Mesenteric fat pad (tissue), 1 donor: ENCODE data around the gene RRM2. TPM values are rescaled to one million over a fixed set of nuclear protein-coding genes. Genes with fewer than 3 reads are reported as not detected.

Experiments
- DNase-seq: peaks from one replicate; pipeline ENCODE4 v3.0.0-alpha.2; 2020; ENCODE audit warnings: low spot score
- total RNA-seq: library from RNA; stranded (reverse); fragmentation: NEBNext Ultra II Directional; extraction: Animal tissue kit (Norgen Biotek cat#: 25700); gene quantifications from one replicate; pipeline ENCODE4 v1.2.1, GENCODE V29; 2021
- donor health status: DM: yes; HTN: yes; CAD: no.

The RRM2 gene
- total RNA-seq, 1 donor from 2014 or later: 0.22 TPM

DNA sequence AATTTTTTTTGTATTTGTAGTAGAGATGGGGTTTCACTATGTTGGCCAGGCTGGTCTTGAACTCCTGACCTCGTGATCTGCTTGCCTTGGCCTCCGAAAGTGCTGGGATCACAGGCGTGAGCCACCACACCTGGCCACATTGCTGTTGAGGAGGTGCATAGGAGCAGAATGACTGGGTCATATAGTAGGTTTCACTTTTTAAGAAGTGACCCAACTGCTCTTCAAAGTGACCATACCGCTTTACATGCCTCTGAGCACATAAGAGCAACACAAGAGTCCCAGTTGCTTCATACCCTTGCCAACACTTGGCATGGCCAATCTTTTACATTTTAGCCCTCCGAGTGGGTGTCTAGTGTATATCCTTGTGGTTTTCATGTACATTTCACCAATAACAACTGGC, 28.9 kb downstream of the RRM2 start:
- DNase-seq: no peak

DNA sequence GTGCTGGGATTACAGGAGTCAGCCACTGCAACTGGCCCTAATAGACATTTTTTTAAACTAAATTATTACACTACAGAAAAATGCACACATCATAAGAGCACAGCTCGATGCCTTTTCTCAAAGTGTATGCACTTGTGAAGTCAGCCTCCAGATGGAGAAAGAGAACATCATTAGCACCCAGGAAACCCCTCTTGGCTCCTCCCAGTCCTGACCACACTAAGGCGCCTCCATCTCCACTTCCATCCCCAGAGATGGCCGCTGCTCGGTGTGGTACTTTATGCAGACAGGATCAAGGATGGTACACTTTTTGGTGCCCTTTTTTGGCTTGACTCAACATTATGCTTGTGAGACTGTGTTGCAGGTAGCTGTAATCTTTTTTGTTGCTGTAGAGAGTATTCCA, 34.8 kb downstream of the RRM2 start:
- DNase-seq: no peak

DNA sequence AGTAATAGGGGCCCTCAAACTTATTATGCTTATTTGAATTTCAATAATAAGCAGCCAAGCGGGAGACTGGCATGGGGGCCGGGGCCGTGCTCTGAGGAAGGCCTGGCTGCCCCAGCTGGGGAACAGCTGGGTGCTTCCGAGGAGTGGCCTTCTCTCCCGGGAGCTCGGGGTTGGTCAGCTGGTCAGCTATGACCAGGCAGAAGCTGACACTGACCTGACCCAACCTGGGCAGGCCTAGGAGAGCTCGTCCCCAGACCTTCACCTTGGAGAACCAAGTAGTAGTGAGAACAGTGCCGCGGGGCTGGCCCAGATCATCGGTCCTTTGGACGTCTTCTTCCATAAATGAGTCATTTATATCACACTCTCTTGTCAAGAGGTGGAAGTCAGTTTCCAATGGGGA, 36.1 kb downstream of the RRM2 start:
- no peak for DNase-seq

DNA sequence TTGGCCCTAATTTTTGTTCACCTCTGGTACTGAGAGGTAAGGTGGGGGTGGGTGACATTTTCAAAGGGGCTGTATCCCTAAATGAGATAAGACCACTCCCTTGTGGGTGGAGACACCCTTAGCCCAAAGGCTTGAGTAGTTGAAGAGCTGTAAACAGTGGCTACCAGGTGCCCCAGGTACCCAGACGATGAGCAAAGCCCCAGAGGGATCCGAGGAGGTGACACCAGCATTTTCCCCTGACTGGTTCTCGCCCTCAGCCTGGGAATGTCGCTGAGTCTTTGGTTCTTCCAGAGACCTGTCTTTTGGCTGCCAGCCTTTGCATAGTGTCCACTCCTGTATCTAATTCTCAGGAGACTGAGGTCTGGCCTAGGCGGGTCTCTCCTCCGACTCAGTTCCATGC, 36.5 kb downstream of the RRM2 start:
- DNase-seq: no peak

DNA sequence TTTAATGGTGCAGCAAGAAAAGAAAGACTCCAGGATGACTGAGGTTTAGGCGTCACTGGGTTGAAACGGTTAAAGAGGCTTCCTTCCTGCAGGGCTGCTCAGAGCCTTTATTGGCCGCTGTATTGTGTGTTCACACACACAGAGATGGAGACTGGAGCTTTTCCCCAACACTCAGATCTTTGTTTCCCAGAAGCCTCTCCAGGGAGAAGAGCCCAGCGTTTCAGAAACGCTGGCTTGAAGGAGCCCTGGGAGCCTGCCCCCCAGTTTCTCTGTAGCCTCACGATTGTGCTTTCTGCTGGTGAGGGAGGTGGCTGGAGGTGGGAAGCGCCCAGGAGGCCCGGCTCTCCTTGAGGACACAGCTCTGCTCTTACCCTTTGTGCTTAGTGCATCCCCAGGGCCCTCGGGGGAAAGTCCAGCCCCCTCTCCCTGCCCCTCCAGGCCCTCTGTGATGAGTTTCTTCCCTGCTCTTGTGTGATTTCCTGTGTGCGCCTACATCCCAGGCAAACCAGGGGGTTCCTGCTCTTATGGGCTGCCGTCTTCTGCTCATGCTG, 37.1 kb downstream of the RRM2 start:
- no peak for DNase-seq

DNA sequence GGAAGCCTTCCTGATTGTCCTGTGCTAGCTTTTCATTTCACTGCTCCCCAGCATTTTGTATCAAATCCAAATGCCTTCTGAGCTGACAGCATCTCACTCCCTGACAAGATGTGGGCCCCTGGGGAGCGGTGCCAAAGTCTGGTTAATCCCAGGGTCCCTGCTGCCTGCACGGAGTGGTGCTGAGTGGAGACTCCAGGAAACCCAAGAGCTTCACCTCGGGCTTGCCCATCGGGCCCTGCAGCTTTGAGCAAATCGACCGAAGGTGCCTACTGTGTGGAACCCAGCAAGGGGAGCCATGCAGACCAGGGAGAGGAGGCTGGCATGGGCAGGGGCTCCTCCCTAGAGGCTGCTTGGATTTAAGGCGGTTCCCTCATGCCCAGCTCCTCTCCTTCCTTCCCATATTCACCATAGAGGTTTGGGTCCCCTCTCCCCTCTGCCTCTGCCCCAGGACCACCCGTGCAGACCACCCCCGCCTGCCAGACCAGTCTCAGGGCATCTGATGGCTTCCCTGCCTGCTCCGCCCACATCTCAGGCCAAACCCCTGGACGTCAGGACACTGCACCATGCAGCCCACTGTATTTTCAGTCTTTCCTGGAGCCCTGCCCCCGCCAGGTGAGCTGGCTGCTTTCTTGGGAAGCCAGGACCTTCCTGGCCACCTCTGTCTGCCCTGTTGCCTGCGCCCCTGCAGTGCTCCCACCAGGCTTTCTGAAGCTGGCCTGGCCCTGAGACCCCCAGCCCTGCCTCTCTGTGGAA, 37.8 kb downstream of the RRM2 start:
- DNase-seq: no peak

DNA sequence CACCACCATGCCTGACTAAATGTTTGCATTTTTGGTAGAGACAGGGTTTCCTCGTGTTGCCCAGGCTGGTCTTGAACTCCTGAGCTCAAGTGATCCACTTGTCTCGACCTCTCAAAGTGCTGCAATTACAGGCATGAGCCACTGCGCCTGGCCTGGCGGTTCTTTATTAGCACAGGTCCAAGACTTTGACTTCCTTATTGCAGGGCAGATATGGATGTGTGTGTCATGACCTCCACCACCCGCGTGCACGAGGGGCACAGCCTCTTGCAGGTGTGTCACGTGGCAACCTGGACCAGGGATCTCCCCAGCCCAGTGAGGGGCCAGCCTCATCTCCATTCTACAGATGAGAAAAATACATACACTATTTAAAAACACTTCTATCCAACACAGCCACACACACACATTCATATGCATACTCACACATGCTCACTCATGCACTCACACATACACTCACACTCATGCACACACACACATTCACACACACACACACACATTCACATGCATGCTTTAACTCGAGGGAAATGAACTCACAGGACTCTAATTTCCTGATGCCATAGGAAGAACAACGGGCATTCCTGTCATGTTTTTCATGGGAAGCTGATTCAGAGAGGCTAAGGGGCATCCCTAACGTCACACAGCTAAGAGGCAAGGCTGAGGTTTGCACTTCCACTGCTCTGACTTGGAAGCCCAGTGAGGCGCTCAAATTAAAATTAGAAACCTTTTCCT, 38.8 kb downstream of the RRM2 start:
- DNase-seq: no peak

DNA sequence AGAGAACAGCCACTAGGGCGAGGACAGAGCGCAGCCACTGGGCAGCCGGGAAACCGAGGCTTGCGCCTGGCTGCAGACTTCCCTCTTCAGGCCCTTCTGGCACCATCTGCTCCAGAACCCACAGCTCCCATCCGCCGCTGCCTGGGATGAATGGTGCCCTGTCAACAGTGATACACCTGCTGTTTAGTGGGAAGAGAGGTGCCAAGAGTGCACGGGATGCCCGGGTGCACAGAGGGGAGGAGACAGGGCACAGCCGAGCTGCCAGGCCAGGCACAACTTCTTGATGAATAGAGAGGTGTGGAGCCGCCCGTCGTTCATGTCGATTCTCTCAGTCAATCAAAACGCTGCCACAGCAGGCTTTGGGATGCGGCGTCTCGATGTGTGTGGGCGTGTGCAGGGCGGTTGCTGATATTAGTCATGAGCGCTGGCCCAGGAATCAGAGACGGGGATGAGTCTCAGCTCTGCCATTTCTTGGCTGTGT, 39.5 kb downstream of the RRM2 start:
- DNase-seq: no peak

DNA sequence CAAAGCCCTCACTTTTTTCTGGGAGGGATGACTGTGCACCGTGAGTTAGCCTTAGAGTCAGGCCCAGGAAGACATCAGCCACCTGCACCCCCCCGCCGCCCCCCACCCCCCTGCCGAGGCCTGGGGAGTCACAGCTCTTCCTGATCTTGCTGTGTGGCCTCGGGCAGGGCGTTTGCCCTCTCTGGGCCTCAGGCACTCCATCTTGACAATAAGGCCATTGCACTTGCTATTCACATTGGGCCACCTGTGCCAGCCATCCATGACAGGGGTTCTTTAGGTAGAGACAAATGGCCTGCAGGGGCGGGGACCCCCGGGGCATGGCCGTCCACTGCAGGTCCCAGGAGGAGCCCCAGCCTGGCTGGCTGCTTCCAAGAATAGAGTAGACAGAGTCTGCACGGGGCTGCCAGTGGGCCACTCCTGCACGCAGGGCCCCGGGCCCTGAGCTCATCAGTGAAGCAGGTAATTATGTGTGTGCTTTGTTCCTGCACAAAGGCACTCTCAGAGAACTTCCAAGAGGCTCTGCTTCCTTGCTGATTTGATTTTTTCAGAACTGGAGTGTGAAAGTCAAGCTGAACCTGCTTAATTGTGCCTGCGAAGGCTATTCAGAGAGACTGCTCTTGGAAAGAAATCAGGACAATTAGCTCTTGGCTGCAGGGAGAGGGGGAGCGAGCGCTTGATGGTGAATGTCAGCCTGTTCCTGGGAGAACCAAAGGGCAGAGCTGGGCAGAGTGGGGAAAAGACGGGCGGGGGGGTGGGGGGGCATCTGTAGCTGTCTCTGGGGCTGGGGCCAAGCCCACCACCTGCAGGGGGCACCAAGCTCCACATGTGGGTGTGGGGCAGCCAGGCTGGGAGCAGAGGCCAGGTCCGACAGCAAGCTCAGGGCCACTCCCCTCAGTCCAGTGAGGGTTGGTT, 40.3 kb downstream of the RRM2 start:
- no peak for DNase-seq

DNA sequence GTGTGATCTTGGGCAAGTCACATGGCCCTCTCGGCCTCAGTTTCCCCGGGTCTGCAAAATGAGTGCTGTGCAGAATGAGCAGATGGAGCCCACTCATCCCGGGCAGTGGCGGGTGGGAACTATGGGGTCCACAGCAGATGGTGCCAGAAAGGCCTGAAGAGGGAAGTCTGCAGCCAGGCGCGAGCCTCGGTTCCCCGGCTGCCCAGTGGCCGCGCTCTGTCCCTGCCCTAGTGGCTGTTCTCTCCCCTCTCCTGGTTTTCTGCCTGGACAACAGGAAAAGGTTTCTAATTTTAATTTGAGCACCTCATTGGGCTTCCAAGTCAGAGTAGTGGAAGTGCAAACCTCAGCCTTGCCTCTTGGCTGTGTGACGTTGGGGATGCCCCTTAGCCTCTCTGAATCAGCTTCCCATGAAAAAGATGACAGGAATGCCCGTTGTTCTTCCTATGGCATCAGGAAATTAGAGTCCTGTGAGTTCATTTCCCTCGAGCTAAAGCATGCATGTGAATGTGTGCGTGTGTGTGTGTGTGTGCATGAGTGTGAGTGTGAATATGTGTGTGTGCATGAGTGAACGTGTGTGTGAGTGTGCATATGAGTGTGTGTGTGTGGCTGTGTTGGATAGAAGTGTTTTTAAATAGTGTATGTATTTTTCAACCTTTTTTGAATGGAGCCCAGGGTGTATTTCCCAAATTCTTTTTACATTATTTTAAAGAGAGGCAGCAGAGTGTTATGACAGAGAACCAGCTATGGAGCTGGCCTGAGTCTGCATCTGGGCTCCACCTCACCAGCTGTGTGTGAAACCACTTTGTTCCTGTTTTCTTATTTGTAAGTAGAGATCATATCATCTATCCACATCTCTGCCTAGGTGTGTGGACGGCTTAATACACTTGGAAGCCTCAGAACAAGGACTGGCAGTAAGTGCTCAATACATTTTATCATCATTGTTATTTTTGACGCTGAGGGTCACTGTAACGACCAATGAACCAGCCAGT, 41.3 kb downstream of the RRM2 start:
- no peak for DNase-seq

DNA sequence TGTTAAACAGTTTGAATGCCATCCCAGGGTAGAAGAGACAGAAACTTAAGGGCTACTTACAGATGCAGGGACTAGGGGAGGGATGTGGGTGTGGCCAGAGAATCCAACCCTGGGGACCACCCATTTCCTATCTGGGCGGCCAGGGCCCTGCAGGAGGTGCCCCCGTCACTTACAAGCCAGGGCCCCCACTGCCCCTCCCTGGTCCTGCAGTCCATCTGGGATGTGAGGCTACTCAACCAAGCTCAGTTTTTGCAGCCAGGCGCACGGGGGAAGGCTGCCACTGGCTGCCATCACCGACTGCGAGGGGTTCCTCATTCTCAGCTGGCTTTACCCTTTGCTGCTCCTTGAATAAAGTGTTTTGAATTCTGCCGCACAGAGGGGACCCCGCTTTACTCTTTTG, 42.1 kb downstream of the RRM2 start:
- no peak for DNase-seq

DNA sequence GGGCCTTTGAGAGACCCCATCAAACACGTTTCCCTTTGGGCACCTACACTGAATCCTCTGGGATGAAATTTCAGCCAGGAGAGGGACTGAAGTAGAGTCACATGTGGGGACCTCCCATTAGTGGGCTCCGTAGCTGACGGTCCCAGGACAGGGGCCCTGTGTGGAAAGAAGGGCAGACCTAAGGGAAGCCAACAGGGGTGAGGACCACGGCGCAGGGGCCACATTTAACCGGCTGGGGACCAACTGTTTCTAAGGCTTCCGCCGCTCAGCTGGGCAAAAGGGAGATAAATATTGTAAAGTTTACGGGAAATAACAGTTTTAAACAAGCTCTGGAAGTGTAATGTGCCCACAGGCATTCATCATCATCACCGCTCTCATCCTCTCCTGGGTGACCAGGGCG, 42.7 kb downstream of the RRM2 start:
- DNase-seq: no peak

DNA sequence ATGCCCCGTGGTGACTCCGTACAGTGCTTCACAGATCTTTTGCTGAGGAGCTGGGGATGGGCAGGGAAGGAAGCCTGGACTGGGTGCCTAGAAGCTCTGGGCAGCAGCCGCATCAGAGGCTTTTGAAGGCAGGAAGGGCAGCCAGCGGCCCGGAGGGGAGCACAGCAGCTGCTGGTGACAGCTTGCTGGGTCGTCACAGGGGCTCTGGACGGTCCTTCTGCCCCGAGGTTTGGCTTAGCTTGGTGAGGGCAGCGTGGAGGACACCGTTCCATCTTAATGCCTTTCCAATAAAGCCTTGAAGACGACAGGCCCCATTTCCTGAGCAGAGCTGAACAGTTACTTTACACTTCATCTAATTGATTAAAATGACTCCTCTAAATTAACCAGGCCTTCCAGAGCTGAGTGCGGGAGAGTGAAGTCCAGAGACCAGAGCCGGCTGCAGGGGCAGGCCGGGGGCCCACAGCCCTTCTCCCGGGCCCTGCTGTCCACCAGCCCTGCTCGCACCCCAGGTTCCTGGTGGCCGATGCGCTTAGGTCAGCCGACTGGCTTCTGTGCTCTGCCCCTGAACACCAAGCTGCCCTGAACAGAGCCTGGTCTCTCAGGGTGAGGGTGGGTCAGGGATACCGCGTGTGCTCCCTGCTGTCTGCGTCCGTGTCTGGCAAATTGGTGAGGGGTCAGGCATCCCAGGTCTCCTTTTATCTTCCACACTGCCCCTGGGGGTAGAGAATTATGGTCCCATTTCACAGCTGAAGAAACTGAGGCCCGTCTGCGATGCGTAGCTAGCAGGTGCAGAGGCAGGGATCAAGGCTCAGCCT, 43.5 kb downstream of the RRM2 start:
- no peak for DNase-seq

DNA sequence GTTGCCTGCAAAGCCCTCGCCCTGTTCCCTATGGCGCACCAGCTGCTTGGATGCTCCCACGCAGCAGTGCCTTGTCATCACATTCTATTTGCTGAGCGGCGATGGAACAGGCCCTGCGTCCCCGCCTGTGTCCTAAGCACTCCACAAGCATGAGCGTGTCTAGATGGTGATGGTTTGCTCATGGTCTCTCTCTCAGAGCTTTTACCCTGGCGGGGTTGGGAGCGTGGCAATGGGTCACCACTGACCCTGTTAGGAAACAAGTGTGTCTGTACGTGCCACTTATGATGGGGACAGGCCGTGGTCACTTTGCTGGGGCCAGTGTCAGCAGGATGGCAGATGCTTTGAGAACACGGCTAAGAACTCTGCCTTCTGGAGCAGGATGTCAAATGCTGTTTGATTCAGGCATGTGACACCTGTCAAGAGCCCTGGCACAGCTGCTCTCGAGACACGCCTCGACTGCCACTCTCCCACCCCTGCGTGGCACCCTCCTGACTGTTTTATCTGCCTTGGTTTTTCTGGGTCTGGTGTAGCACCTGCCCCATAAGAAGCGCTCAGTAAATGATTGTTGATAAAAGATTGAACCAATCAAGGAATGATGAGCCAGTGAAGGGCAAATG, 44.2 kb downstream of the RRM2 start:
- no peak for DNase-seq

DNA sequence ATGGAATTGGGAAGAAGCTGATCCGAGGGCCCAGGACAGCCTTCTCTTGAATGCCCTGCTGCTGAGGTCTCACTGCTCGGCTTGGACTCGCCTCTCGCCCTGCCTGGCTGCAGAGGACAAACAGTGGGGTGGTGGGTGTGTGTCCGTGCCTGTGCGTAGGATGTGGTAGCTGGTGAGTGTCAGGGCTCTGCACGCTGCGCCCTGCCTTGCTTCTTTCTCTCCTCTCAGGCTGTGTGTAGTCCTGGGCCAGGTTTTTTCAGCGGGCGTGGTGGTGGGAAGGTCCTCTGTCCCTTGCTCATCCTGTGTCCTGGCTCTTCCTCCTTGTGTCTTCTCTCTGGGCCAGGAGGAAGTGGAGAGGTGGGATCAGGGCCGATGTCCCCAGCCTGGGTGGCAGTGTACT, 44.8 kb downstream of the RRM2 start:
- DNase-seq: no peak

DNA sequence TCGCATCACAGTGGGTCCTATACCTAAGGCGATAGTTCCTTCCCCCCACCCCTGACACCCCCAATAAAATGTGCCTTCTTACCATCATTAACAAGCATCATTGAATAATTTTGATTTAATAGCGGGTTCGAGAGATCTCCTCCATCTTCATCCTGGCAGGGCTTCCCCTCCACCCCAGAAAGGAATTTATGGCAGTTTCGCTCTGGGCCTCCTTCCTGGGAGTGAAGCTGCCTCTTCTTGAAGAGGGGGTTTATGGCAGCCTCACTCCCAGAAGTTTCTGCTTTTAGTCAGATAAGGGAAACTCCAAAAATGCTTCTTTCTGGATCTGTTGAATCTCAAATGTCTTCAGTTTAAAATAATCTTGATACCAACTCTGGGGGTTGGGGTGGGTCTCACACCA, 45.7 kb downstream of the RRM2 start:
- no peak for DNase-seq

DNA sequence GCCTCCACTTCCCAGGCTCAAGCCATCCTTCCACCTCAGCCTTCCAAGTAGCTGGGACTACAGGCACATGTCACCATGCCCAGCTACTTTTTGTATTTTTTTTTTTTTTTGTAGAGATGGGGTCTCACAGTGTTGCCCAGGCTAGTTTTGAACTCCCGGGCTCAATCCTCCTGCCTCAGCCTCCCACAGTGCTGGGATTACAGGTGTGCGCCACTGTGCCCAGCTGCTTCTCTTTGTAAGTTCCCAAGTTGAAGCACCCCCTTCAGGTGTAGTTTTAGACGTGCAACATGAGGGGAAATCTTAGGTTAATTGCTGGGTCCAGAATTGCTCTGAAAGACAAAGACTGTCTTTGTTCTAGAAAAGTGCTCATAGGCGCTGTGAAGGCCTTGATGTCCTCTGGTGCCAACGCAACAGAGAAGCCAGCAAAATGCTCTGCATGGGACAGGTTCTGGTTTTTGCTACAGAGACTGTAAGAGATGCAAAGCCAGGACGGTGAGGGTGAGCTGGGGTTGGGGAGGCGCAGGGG, 46.6 kb downstream of the RRM2 start:
- DNase-seq: no peak

DNA sequence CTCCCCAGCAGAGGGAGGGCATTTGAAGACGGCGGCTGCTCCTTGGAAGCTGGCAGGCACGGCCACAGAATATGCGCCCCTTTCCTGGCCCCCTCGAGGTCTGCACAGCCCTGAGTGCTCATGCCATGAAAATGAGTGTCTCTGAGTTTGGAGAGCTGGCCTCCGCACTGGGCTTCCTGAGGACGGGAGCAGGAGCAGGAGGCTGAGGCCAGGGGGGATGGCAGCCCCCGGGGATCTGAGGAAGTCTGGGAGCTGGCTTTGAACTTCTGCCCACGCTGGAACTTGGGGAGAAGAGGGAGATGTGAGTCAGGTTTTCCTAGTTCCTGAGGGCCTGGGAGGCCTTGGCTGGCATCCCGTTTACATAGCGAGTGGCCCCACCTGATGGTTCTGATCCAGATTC, 47.0 kb downstream of the RRM2 start:
- no peak for DNase-seq

DNA sequence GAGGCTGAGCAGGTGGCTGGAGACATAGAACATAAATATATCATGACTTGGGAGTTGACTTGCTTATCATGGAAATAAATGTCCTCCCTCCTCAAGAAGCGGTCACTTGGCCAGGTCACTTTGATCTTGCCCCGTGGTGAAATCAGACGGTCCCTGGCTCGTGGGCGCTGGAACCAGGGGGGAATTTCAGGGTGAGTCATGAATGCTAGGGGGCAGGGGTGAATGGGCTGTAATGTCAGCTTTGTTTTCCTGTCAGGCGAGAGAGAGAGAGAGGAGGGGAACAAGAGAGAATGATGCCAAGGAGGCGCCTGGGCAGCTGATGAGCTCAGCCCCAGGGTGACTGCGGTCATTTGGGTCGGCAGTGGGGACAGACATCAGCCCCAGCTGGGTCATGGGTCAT, 47.7 kb downstream of the RRM2 start:
- no peak for DNase-seq
